ENCODE measurements around the gene GPR108.

DNA sequence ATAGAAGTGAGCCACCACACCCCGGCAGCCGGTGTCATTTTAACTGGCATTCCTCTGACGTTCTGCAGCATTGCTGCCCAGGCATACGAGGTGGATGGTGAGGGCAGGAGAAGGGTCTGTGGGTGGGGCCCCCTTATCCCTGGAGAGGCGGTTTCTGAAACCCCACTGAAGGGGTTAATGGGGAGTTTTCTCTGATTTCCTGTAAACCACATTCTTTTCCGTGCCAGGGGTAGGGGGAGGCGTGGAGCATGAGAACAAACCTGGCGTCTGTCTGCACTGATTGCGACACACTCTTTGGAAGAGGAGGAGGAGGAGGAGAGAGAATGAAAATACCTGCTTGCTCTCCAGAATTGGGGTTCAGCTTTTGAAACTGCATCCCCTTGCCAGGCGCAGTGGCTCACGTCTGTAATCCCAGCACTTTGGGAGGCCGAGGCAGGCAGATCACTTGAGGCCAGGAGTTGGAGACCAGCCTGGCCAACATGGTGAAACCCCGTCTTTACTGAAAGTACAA, 14.2 kb downstream of the GPR108 start:
- no peak for TF ChIP-seq POLR2A (IDR thresholded peaks at IDR 0.05; ENCODE audit: low read depth, low read length)
- TF ChIP-seq POLR2AphosphoS5 (IDR thresholded peaks at IDR 0.05; ENCODE audit: low read depth, low read length), result no peak
- no peak for TF ChIP-seq TAF1 (IDR thresholded peaks at IDR 0.05; ENCODE audit: borderline replicate concordance, low read depth, low read length)
